Measurements from ENCODE around the gene CC2D2B.

DNA sequence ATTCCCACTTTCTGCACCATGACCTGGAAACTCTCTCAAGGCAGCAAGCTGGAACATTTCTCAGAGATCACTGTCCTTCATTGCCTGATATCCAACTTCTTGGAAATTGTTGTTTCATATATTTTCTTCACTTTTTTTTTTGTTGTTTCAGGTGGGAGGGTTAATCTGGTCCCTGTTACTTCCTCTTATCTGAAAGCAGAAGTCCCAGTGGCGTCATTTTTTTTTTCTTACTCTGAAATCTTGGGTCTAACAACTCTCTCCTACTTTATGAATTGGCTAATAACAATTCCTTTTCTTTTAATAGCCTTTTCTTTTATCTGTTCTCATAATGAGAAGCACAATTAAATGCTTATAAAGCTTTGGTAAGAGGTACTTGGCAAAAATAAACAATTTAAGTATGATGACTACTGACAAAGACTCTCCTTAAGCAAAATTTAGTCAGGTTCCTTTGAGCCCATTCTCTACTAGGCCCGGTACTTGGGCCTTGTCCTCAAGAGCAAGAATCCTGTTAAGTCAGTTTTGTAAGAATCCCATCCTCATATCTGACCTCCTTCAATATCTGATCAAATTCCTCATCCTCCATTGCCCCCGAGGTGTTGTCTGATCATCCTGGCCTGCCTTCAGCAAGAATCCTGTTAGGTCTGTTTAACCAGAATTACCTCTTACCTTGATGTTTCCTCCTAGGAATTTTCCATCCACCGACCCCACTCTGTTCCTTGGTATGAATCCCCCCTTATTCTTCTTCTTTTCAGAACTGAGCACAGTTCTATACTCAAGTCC lies 11.5 kb upstream of the CC2D2B start:
- TF ChIP-seq, protein P1, sequence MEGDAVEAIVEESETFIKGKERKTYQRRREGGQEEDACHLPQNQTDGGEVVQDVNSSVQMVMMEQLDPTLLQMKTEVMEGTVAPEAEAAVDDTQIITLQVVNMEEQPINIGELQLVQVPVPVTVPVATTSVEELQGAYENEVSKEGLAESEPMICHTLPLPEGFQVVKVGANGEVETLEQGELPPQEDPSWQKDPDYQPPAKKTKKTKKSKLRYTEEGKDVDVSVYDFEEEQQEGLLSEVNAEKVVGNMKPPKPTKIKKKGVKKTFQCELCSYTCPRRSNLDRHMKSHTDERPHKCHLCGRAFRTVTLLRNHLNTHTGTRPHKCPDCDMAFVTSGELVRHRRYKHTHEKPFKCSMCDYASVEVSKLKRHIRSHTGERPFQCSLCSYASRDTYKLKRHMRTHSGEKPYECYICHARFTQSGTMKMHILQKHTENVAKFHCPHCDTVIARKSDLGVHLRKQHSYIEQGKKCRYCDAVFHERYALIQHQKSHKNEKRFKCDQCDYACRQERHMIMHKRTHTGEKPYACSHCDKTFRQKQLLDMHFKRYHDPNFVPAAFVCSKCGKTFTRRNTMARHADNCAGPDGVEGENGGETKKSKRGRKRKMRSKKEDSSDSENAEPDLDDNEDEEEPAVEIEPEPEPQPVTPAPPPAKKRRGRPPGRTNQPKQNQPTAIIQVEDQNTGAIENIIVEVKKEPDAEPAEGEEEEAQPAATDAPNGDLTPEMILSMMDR (IDR thresholded peaks at IDR 0.05 in 8 of 11, conservative IDR thresholded peaks at IDR 0.05 in 3 of 11) = no peak
- no peak for TF ChIP-seq POLR2A (IDR thresholded peaks at IDR 0.05)
- TF ChIP-seq POLR2AphosphoS5 (IDR thresholded peaks at IDR 0.05) = no peak

All from spleen (tissue), 7 donors.